Stomach (tissue), 9 donors: ENCODE data around the gene SSC5D. TPM values are rescaled to one million over a fixed set of nuclear protein-coding genes. Genes with fewer than 3 reads are reported as not detected.

Experiments
- DNase-seq, 2 donors: peaks; one replicate each; pipeline versions ENCODE4 v3.0.0 to v3.0.0-alpha.2; 2013 to 2019
- H3K27ac ChIP-seq, 5 donors: fragments of 200-600 bp in 4 of 5; sonication (generic) in 4 of 5; one replicate each; pipeline ENCODE4 v1.5.1; 2013 to 2019; ENCODE audit warnings: mild to moderate bottlenecking in 1 of 5, moderate library complexity in 1 of 5
- H3K27me3 ChIP-seq, 3 donors: fragments of 200-600 bp; sonication (generic); one replicate each; pipeline ENCODE4 v1.5.1; 2017 to 2019; ENCODE audit warnings: mixed run types in 1 of 3
- H3K36me3 ChIP-seq, 4 donors: fragments of 200-600 bp; sonication (generic); 1 replicate in 3 of 4; 2 replicates in 1 of 4; pipeline ENCODE4 v1.5.1; 2016 to 2019
- H3K4me1 ChIP-seq, 4 donors: fragments of 200-600 bp; sonication (generic); one replicate each; pipeline ENCODE4 v1.5.1; 2016 to 2019
- H3K4me3 ChIP-seq, 4 donors: fragments of 200-600 bp; sonication (generic) in 3 of 4; one replicate each; pipeline ENCODE4 v1.5.1; 2016 to 2019; ENCODE audit warnings: mild to moderate bottlenecking in 1 of 4
- H3K9me3 ChIP-seq, 4 donors: fragments of 200-600 bp; sonication (generic); one replicate each; pipeline ENCODE4 v1.5.1; 2016 to 2019
- CTCF ChIP-seq, 7 experiments: fragments of 450-650 bp in 4 of 7; fragments of 200-600 bp in 3 of 7; sonication (generic) in 3 of 7; IDR thresholded peaks; one replicate each; pipeline ENCODE4 v1.5.1; 2016 to 2019; ENCODE audit warnings: antibody characterized with exemption in 7 of 7, control low read depth in 2 of 7, mild to moderate bottlenecking in 1 of 7
- EP300 ChIP-seq: sonication (generic); formaldehyde crosslinking; IDR thresholded peaks from one replicate; pipeline ENCODE4 v1.6.1; 2017; ENCODE audit warnings: antibody characterized with exemption
- POLR2A ChIP-seq, 4 donors: fragments of 450-650 bp; IDR thresholded peaks; one replicate each; pipeline ENCODE4 v1.6.1; 2016; ENCODE audit warnings: antibody characterized with exemption in 4 of 4, control low read depth in 2 of 4, mild to moderate bottlenecking in 1 of 4, moderate library complexity in 1 of 4
- POLR2AphosphoS5 ChIP-seq, 3 donors: sonication (generic); formaldehyde crosslinking; IDR thresholded peaks; one replicate each; pipeline ENCODE4 v1.6.1; 2016; ENCODE audit warnings: antibody characterized with exemption in 3 of 3
- WGBS, 5 donors: extraction: QIAGEN DNeasy Blood & Tissue Kit in 3 of 5; methylation state at CpG; one replicate each; pipeline versions ENCODE4 v1.1.5 to v1.1.7; 2013 to 2018; 5-methylcytosine and 5-hydroxymethylcytosine counted together
- intact Hi-C: fragments of 100-400 bp; cut with DNase I; formaldehyde crosslinking; loops from one replicate; pipeline ENCODE4 v1.15.1; 2023; ENCODE audit warnings: low total_unique reads
- polyA plus RNA-seq, 3 donors: library from polyadenylated mRNA; stranded (reverse); fragments of 200-250 nt; gene quantifications; one replicate each; pipeline ENCODE4 v1.2.3, GENCODE V29; 2013
- total RNA-seq, 5 donors: library from RNA; depleted of rRNA; stranded (reverse); fragments of >200 nt; gene quantifications; one replicate each; pipeline versions ENCODE4 v1.1.0 to v1.2.3, GENCODE V29; 2014 to 2016
- donor health status: healthy with polysubstance abuse.
- donor health status: Bipolar disorder and iron deficiency.
- donor health status: healthy.

SSC5D gene
- total and polyA plus RNA-seq, 8 donors, result 0.46 to 15.1 (median 2.2) TPM; not detected in 1

- no peaks in the 10 kb centered on the region for H3K27me3 ChIP-seq
- intact Hi-C loops, result loop anchor here (5.0 kb wide), 1 partner anchor 35 kb away; no protein-coding TSS in a partner anchor
- H3K27ac ChIP-seq, result no peak overlapping the region
- H3K4me3 ChIP-seq, result no peak overlapping the region
- peaks cover 0 to 39% (median 15%) of the 10 kb centered on the region in 4 donors for H3K36me3 ChIP-seq
- 88 to 95% (median 91%) methylated on average over 9 of the region's 9 CpGs for whole genome bisulfite sequencing, 5 donors
- DNase-seq, result no peak
- no peak for TF ChIP-seq POLR2AphosphoS5 (IDR thresholded peaks at IDR 0.05)
- H3K4me1 ChIP-seq, result peaks cover 0 to 29% (median 10%) of the 10 kb centered on the region in 4 donors
- no peaks in the 10 kb centered on the region for H3K9me3 ChIP-seq
These were observed 14.1 kb downstream of the SSC5D start for GRCh38 chr19:55502197-55502952.

- H3K9me3 ChIP-seq, result no peaks in the 10 kb centered on the region
- no peaks in the 10 kb centered on the region for H3K27me3 ChIP-seq
- no peak overlapping the region for H3K27ac ChIP-seq
- H3K4me3 ChIP-seq, result peak overlapping the region; percentile 44 to 47 (median 46)
- H3K36me3 ChIP-seq, result peaks cover 0 to 37% (median 13%) of the 10 kb centered on the region in 4 donors
- DNase-seq, result no peak
- intact Hi-C loops, result loop anchor here (5.0 kb wide), 1 partner anchor 36 kb away; no protein-coding TSS in a partner anchor
- TF ChIP-seq EP300 (no peak), POLR2A (IDR thresholded peaks at IDR 0.05) (no peak), CTCF (IDR thresholded peaks at IDR 0.05) (no peak), POLR2AphosphoS5 (IDR thresholded peaks at IDR 0.05) (no peak)
- WGBS, 5 donors, result 75 to 87% (median 81%) methylated on average over 17 of the region's 17 CpGs
- peaks cover 0 to 26% (median 10%) of the 10 kb centered on the region in 4 donors for H3K4me1 ChIP-seq
These were observed 14.9 kb downstream of the SSC5D start for GRCh38 chr19:55503157-55503501.

- H3K4me1 ChIP-seq, result peaks cover 0 to 21% (median 10%) of the 10 kb centered on the region in 4 donors
- 10 to 15% (median 12%) methylated on average over 60 to 64 of the region's 64 CpGs for WGBS, 5 donors
- H3K9me3 ChIP-seq, result no peaks in the 10 kb centered on the region
These were observed 15.4 kb downstream of the SSC5D start for GRCh38 chr19:55503502-55504251.

GRCh38 chr19:55504252-55504603 is 16.0 kb downstream of the SSC5D start:
- Histone ChIP-seq H3K4me3 (peak overlapping the region; percentile 44 to 47 (median 46)), H3K36me3 (peaks cover 0 to 27% (median 10%) of the 10 kb centered on the region in 4 donors), H3K4me1 (peaks cover 0 to 15% (median 10%) of the 10 kb centered on the region in 4 donors), H3K27ac (peak overlapping the region in 4 of 5 donors; percentile 68 to 88 (median 84)), H3K27me3 (no peaks in the 10 kb centered on the region), H3K9me3 (no peaks in the 10 kb centered on the region)
- intact Hi-C loops, result loop anchor here (5.0 kb wide), 1 partner anchor 37 kb away; no protein-coding TSS in a partner anchor
- TF ChIP-seq POLR2AphosphoS5 (IDR thresholded peaks at IDR 0.05), result no peak
- TF ChIP-seq EP300, result no peak
- TF ChIP-seq CTCF (IDR thresholded peaks at IDR 0.05), result no peak
- TF ChIP-seq POLR2A (IDR thresholded peaks at IDR 0.05), result no peak
- WGBS, 5 donors, result 27 to 37% (median 30%) methylated on average over 13 of the region's 13 CpGs
- no peak for DNase-seq

More at GRCh38 chr19:55503502-55504251, 15.4 kb downstream of the SSC5D start:
- Histone ChIP-seq H3K27ac (peak overlapping the region; percentile 49 to 88 (median 83)), H3K27me3 (no peaks in the 10 kb centered on the region), H3K36me3 (peaks cover 0 to 32% (median 12%) of the 10 kb centered on the region in 4 donors), H3K4me3 (peak overlapping the region; percentile 44 to 47 (median 46))
- DNase-seq, result peak; percentile 96 to 97
- TF ChIP-seq POLR2A (IDR thresholded peaks at IDR 0.05) (no peak), EP300 (no peak), POLR2AphosphoS5 (IDR thresholded peaks at IDR 0.05) (peak in 1 of 3 donors; percentile 55), CTCF (IDR thresholded peaks at IDR 0.05) (peak in 6 of 7 experiments; percentile 85 to 99 (median 98))
- intact Hi-C loops, result loop anchor here (5.0 kb wide), 1 partner anchor 36 kb away; no protein-coding TSS in a partner anchor
